Limb (tissue), 2 donors: ENCODE results near the gene DNAJC1.
"Not testable (repeated sequence)": the region's sequence is repeated elsewhere in the genome, so short reads cannot be mapped to it uniquely, and the experiment has no call there.

Source experiments
- DNase-seq, 2 donors: peaks; one replicate each; pipeline ENCODE4 v3.0.0-alpha.2; 2016; ENCODE audit errors: extremely low spot score in 2 of 2

The DNAJC1 gene

DNA sequence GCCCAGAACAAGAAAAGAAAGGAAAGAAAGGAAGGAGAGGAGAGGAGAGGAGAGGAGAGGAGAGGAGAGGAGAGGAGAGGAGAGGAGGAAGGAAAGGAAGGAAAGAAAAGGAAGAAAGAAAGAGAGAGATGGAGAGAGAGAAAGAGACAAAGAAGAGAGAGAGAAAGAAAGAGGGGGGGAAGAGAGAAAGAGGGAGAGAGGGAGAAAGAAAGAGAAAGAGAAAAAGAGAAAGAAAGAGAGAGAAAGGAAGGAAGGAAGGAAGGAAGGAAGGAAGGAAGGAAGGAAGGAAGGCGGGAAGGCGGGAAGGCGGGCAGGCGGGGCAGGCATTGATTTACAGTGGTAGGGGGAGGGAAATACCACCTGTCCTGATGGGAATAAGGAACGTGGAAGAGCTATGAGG is 92.7 kb downstream of the DNAJC1 start:
- no peak for DNase-seq

DNA sequence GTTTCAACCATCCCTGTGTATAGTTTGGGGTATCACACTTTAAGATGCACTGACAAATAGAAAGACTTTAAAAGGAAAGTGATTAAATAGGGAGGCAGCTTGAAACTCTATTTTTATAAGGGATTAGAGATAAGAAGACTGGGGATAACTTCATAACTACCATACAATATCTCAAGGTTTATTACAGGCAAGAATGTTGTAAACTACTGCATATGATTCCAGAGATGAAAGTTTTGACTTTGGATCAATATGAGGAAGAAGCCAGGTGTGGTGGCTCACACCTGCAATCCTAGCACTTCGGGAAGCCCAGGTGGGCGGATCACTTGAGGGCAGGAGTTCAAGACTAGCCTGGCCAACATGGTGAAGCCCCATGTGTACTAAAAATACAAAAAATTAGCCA is 96.1 kb downstream of the DNAJC1 start:
- no peak for DNase-seq

DNA sequence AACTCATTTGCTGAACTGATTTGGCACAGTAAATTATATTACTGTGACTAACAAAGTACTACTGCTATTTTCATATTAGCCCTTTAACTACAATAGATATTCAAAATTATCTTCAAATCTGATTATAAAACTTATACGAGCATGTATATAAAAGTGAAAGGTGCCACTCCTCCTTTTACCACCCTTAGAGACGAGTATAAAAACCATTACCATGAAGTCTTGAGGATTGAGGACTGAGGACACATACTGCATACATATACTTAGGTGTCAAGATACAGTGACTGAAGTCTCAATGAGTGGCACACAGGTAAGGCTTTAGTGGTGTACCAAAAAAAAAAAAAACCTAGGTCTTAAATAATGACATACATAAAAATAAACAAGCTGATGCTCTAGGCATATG is 98.6 kb downstream of the DNAJC1 start:
- no peak for DNase-seq

DNA sequence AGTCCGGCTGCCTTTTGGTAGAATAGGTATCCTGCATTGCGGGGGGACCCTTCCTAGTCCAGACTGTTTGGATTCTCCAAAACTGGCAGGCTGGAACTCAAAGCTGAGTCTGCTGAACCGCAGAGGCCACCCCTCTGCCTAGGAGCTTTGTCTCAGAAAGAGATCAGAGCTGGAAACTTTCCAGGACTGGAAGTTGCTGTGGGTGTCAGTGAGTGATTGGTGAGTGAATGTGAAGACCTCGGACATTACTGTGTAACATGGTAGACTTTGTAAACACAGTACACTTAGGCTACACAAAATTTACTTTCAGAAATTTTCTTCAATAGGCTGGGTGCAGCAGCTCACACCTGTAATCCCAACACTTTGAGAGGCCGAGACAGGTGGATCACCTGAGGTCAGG is 103.8 kb downstream of the DNAJC1 start:
- DNase-seq, result no peak

DNA sequence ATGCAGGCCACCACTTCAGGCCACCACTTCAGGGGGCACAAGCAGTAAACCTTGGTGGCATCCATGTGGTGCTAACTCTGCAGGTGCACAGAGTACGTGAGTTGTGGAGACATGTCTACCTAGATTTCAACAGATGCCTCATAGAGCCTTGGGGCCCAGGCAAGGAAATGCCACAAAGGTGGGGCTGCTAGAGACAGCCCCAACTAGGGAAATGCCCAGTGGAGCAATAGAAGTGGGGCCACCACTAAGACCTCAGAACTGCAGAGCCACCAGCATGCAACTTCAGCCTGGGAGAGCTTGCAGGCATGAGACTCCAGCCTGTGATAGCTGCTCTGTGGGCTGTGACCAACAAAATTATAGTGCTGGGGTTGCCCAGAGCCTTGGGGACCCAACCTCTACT is 107.6 kb downstream of the DNAJC1 start:
- no peak for DNase-seq

DNA sequence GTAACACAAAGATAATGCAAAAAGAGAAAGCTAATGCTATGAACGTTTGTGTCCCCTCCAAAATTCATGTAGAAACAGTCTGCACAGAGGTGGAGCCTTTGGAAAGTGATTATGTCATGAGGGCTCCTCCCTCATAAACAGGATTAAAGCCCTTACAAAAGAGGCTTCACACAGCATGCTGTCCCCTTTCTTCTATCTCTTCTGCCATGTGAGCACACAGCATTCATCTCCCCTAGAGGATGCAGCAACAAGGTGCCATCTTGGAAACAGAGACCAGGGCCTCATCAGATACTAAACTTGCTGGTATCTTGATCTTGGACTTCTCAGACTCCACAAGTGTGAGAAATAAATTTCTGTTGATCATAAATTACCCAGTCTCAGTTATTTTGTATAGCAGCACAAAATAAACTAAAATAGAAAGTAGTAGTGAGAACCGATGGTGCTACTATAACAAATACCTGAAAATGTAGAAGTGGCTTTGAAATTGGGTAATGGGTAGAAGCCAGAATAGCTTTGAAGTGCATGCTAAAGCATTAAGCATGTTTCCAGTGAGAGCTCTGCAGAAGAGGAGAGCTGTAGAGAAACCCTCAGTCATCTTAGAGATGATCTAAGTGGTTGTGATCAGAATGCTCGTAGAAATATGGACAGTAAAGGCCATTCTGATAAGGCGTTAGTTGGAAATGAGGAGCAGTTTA is 108.7 kb downstream of the DNAJC1 start:
- DNase-seq, result no peak

DNA sequence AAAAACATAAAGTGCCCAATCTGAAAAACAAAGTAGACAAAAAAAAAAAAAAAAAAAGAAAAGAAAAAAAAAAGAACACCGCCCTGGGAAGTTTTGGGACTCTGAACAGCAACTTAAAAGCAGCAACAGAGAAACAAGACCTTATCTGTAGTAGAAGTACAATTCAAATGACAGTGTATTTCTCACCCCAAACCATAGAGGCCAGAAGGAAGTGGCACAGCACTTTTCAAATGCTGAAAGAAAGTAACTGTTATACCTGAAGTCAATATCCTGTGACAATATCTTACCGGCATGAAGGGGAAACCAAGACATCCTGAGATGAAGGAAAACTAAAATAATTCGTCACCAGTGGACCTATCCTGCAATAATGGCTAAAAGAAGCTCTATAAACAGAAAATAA is 112.1 kb downstream of the DNAJC1 start:
- no peak for DNase-seq

DNA sequence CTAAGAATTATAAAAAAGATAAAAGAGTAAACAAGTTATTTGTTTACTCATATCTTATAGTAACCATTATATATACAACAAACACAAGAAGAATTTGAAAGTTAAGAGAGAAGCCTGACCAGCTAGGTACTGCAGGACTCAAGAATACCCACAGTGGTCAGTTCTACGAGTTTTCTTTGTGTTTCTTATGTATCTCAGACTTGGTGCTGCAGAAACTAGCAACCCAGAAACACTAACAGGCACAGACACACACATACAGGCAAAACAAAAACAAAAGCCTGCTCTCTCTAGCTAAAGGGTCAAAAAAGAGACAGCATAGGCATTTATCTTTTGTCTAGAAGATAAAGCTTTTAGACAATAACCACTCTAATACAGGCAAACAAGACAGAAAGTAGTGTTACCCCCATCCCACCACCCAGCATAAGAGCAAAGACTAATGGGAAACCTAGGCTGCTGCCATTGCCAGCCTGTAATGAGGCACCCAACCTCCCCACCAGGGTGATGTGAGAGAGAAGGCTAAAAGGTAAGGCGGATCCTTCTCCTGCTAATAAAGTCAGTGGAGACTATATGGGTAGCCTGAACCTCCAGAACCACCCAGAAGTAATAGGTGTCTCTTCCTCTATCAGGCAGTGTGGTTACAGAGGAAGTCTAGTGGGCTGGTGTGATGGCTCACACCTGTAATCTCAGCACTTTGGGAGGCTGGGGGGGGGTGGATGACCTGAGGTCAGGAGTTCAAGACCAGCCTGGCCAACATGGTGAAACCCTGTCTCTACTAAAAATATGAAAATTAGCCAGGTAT is 113.9 kb downstream of the DNAJC1 start:
- DNase-seq, result no peak

DNA sequence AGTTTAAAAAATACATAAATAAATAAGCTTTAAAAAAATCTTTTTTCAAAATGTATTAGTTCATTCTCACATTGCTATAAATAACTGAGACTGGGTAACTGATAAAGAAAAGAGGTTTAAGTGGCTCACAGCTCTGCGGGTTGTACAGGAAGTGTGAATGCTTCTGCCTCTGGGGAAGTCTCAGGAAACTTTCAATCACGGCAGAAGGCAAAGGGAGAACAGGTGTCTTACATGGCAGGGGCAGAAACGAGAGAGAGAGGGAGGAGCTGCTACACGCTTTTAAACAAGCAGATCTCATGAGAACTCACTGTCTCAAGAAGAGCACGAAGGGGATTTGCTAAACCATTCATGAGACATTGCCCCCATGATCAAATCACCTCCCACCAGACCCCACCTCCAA is 114.6 kb downstream of the DNAJC1 start:
- DNase-seq, result no peak

DNA sequence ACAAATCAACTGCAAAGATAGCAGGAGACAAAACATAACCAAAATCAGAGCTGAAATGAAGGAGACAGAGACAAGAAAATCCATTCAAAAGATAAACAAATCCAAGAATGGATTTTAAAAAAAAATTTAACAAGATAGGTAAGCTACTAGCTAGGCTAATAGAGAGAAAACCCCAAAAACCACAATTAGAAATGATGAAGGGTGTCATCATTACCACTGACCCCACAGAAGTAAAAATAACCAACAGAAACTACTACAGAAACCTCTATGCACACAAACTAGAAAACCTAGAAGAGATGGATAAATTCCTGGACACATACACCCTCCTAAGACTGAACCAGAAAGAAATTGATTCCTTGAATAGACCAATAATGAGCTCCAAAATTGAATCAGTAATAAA is 117.6 kb downstream of the DNAJC1 start:
- no peak for DNase-seq

DNA sequence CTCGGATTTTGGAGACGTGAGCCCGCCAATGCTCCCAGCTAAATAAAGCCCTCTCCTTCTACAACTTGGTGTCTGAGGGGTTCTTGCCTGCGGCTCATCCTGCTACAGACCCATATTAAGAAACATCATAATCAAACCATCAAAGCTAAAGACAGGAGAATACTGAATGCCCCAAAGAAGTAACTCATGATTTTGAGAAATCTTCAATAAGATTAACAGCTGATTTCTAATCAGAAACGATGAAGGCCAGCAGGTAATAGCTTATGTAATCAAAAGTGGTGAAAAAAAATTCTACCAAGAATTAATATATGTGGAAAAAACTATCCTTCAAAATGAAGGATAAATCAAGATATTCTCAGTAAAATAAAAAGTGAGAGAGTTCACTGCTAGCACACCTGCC is 130.3 kb downstream of the DNAJC1 start:
- no peak for DNase-seq

DNA sequence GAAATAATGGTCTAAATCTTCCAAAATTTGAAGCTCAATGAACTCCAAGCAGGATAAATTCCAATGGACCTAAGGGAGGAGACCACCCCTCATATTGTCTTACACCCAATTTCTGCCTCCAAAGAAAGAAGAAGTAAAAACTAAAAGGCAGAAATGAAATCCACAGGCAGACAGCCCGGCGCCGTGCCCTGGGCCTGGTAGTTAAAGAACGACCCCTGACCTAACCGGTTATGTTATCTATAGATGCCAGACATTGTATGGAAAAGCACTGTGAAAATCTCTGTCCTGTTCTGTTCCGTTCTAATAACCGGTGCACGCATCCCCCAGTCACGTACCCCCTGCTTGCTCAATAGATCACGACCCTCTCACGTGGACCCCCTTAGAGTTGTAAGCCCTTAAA is 130.8 kb downstream of the DNAJC1 start:
- DNase-seq, result not testable (repeated sequence)

DNA sequence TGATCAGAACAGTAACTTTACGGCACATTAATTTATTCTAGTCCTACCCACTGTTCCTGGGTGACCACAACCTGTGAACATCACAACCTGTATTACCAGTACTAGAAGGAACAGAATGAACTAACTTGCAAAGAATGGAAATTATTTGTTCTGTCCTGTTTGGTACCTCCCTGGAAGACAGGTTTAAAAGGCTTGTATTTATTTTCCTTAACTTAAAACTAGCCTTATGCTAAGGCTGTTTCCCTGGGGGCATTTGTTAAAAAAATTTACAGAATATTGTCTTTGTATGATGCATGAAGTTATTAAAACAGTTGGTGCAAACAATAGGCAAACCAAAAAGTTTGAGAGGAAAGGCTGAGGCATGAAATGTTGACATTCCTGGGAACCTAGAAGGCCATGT is 132.7 kb downstream of the DNAJC1 start:
- DNase-seq, result no peak

DNA sequence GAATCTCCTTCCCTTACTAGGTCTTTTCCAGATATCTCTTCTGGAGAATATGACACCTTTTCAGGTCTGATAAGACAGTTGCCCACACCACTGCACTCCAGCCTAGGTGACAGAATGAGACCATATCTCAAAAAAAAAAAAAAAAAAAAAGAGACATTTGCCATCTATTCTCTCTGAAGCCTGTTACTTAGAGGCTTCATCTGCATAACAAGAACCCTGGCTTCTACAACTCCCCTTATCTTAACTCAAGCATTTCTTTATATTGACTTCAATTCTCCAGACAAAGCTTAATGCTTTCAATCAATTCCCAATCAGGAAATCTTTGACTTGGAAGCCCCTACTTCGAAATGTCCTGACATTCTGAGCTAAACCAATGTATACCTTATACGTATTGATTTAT is 134.4 kb downstream of the DNAJC1 start:
- DNase-seq, result not testable (repeated sequence)

DNA sequence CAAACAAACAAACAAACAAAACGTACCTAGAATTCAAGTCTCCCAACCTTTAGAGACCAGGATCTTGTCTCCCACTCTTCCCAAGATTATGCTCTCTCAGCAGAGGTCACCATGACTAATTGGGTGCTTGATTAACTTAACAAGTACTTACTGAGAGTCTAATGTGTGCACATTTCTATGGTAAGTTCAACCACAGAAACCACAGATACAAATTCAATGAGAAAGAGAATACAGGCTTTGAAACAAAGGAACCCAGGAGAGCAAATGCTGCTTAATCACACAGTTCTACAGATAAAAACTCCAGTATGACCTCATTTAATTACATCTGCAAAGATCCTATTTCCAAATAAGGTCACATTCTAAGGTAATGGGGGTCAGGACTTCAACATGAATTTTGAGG is 142.8 kb downstream of the DNAJC1 start:
- DNase-seq, result no peak

DNA sequence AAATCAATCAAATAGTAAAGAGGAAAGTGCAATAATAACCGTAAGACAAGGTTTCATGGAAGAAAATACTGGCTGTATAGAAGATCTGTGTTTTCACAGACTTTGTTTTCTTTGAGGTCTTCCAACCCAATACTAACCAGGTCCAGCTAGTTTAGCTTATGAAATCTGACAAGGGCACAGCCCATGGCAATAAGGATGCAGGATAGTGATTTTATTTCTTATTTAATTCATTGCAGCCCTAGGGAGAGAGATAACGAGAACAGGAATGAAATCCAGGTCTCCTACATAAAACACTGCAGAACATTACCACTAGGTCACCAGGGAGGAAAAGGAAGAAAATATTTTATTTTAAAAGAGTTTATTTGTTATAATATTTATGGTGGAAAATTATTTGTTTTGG is 145.1 kb downstream of the DNAJC1 start:
- DNase-seq, result no peak

DNA sequence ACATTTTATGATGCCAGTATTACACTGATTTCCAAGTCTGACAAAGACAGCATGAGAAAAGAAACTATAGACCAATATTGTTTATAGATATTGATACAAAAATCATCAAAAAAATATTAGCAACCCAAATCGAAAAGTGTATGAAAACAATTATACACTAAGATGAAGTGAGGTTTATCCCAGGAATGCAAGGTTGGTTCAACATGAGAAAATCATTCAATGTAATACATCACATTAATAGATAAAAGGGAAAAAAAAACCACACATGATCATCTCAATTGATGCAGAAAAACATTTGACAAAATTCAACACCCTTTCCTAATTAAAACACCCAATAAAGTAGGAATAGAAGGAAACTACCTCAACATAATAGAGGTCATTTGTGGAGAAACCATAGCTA is 153.9 kb downstream of the DNAJC1 start:
- DNase-seq, result no peak

DNA sequence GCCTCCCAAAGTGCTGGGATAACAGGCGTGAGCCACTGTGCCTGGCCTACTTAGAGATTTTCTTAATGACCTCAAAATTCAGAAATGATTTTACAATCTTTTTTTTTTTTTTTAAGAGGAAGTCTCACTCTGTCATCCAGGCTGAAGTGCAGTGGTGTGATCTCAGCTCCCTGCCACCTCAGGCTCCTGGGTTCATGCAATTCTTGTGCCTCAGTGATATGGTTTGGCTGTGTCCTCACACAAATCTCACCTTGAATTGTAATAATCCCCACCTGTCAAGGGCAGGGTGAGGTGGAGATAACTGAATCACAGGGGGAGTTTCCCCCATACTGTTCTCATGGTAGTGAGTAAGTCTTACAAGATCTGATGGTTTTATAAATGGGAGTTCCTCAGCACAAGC is 159.9 kb downstream of the DNAJC1 start:
- no peak for DNase-seq

DNA sequence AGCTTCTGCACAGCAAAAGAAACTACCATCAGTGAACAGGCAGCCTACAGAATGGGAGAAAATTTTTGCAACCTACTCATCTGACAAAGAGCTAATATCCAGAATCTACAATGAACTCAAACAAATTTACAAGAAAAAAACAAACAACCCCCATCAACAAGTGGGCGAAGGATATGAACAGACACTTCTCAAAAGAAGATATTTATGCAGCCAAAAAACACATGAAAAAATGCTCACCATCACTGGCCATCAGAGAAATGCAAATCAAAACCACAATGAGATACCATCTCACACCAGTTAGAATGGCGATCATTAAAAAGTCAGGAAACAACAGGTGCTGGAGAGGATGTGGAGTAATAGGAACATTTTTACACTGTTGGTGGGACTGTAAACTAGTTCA is 162.3 kb downstream of the DNAJC1 start:
- not testable (repeated sequence) for DNase-seq

DNA sequence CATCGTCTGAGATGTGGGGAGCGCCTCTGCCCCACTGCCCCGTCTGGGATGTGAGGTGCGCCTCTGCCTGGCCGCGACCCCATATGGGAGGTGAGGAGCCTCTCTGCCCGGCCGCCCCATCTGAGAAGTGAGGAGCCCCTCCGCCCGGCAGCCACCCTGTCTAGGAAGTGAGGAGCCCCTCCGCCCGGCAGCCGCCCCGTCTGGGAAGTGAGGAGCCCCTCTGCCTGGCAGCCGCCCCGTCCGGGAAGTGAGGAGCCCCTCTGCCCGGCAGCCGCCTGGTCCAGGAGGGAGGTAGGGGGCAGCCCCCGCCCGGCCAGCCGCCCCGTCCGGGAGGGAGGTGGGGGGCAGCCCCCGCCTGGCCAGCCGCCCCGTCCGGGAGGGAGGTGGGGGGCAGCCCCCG is 166.0 kb downstream of the DNAJC1 start:
- DNase-seq, result not testable (repeated sequence)

DNA sequence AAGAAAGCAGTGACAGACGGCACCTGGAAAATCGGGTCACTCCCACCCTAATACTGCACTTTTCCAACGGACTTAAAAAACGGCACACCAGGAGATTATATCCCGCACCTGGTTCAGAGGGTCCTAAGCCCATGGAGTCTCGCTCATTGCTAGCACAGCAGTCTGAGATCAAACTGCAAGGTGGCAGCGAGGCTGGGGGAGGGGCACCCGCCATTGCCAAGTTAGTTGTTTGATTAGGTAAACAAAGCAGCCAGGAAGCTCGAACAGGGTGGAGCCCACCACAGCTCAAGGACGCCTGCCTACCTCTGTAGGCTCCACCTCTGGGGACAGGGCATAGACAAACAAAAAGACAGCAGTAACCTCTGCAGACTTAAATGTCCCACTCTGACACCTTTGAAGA is 169.0 kb downstream of the DNAJC1 start:
- not testable (repeated sequence) for DNase-seq

DNA sequence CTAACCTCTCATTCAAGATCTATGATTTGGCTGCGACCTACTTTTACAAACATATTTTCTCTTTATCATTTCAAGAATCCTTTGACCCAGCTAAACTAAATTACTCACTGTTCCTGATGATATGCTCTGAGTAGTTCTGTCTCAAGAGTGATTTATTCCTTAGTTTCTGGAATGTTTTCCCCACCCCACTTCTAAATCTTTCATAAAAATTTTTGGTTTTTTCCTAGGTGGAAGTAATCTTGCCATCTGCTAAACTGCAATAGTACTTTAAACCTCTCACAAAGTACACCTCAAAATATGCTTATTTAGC is 170.8 kb downstream of the DNAJC1 start:
- no peak for DNase-seq
